ENCODE data around the gene EFNA3. TPM values are rescaled to one million over a fixed set of nuclear protein-coding genes. Genes with fewer than 3 reads are reported as not detected.

EFNA3 gene
- total and polyA plus RNA-seq, 11 donors: 0.20 to 2.4 (median 0.61) TPM

GRCh38 chr1:155085504-155086127 is 7.0 kb downstream of the EFNA3 start:
- Histone ChIP-seq H3K27me3 (peaks cover 32 to 39% (median 38%) of the 10 kb centered on the region in 9 donors), H3K27ac (peak overlapping the region; percentile 65 to 97 (median 88)), H3K9me3 (no peaks in the 10 kb centered on the region), H3K4me3 (peak overlapping the region; percentile 52 to 87 (median 73)), H3K36me3 (no peaks in the 10 kb centered on the region), H3K4me1 (peaks cover 2 to 56% (median 37%) of the 10 kb centered on the region in 12 donors)
- WGBS, 4 donors: 1 to 3% (median 2%) methylated on average over 14 to 32 of the region's 32 CpGs
- ATAC-seq (peak in 3 of 4 donors; percentile 18 to 28 (median 24)), DNase-seq (peak in 3 of 5 donors; percentile 68 to 73 (median 70))
- intact Hi-C loops (cut with DNase I): loop anchor here in 6 of 10 donors (2.0 to 10.0 kb wide), 4 partner anchors 23 to 531 kb away; partner anchors contain the start of genes EFNA4 (in 1 of the 6), PYGO2 (in 1 of the 6) and UBE2Q1 (in 1 of the 6)
- TF ChIP-seq CTCF (IDR thresholded peaks at IDR 0.05): no peak
- no peak for TF ChIP-seq POLR2A (IDR thresholded peaks at IDR 0.05)

- peak overlapping the region in 2 of 12 donors; percentile 92 to 97 for H3K27ac ChIP-seq
- peaks cover 2 to 52% (median 32%) of the 10 kb centered on the region in 12 donors for H3K4me1 ChIP-seq
- WGBS, 4 donors: 20 to 24% (median 22%) methylated on average over 6 to 24 of the region's 24 CpGs
- TF ChIP-seq CTCF (IDR thresholded peaks at IDR 0.05) (peak; percentile 95 to 99 (median 96)), POLR2A (IDR thresholded peaks at IDR 0.05) (no peak)
- no peaks in the 10 kb centered on the region for H3K36me3 ChIP-seq
- peaks cover 26 to 33% (median 32%) of the 10 kb centered on the region in 9 donors for H3K27me3 ChIP-seq
- DNase-seq: peak; percentile 59 to 82 (median 65)
- no peaks in the 10 kb centered on the region for H3K9me3 ChIP-seq
- intact Hi-C loops (cut with DNase I): loop anchor here in 2 of 10 donors (10.0 kb wide), 2 partner anchors 121 to 531 kb away; partner anchors contain the start of genes PYGO2 (in 1 of the 2) and UBE2Q1 (in 1 of the 2)
- peak overlapping the region in 10 of 12 donors; percentile 60 to 87 (median 76) for H3K4me3 ChIP-seq
- peak in 3 of 4 donors; percentile 16 to 28 (median 25) for ATAC-seq
Observed at GRCh38 chr1:155086128-155086741, 7.6 kb downstream of the EFNA3 start.

GRCh38 chr1:155086856-155087535 is 8.4 kb downstream of the EFNA3 start:
- Histone ChIP-seq H3K27ac (no peak overlapping the region), H3K36me3 (no peaks in the 10 kb centered on the region), H3K4me3 (no peak overlapping the region), H3K4me1 (peaks cover under 1 to 52% (median 29%) of the 10 kb centered on the region in 12 donors), H3K9me3 (no peaks in the 10 kb centered on the region), H3K27me3 (peaks cover 22 to 25% (median 24%) of the 10 kb centered on the region in 9 donors)
- intact Hi-C loops (cut with DNase I): loop anchor here in 2 of 10 donors (10.0 kb wide), 2 partner anchors 122 to 532 kb away; partner anchors contain the start of genes PYGO2 (in 1 of the 2) and UBE2Q1 (in 1 of the 2)
- ATAC-seq (no peak), DNase-seq (no peak)
- 59 to 70% (median 70%) methylated on average over 7 to 8 of the region's 8 CpGs for WGBS, 4 donors
- TF ChIP-seq POLR2A (IDR thresholded peaks at IDR 0.05): no peak
- peak in 1 of 12 donors; percentile 13 for TF ChIP-seq CTCF (IDR thresholded peaks at IDR 0.05)

Measured in heart left ventricle (tissue), 16 donors.